Measurements from ENCODE around the gene NDUFB8.

NDUFB8 gene

GRCh38 chr10:100508266-100508665 lies 21.4 kb downstream of the NDUFB8 start:
- CTCF ChIA-PET: interaction anchor here (0.6 to 8.8 kb wide), 30 partner anchors 9 to 662 kb away, joined by 3 to 97 read pairs (median 5); no protein-coding TSS in a partner anchor

GRCh38 chr10:100507357-100507732 lies 22.3 kb downstream of the NDUFB8 start:
- no peaks in the 10 kb centered on the region for H3K9me3 ChIP-seq (ENCODE audit: control insufficient read depth, insufficient read depth, low read depth, low read length)
- no peak for TF ChIP-seq ZNF121 (tag by site-specific recombination; IDR thresholded peaks at IDR 0.05)
- TF ChIP-seq ZNF10 (tag by site-specific recombination; IDR thresholded peaks at IDR 0.05): no peak
- TF ChIP-seq ZNF530 (tag by site-specific recombination; IDR thresholded peaks at IDR 0.05; ENCODE audit: low read depth): no peak
- TF ChIP-seq, protein P1, sequence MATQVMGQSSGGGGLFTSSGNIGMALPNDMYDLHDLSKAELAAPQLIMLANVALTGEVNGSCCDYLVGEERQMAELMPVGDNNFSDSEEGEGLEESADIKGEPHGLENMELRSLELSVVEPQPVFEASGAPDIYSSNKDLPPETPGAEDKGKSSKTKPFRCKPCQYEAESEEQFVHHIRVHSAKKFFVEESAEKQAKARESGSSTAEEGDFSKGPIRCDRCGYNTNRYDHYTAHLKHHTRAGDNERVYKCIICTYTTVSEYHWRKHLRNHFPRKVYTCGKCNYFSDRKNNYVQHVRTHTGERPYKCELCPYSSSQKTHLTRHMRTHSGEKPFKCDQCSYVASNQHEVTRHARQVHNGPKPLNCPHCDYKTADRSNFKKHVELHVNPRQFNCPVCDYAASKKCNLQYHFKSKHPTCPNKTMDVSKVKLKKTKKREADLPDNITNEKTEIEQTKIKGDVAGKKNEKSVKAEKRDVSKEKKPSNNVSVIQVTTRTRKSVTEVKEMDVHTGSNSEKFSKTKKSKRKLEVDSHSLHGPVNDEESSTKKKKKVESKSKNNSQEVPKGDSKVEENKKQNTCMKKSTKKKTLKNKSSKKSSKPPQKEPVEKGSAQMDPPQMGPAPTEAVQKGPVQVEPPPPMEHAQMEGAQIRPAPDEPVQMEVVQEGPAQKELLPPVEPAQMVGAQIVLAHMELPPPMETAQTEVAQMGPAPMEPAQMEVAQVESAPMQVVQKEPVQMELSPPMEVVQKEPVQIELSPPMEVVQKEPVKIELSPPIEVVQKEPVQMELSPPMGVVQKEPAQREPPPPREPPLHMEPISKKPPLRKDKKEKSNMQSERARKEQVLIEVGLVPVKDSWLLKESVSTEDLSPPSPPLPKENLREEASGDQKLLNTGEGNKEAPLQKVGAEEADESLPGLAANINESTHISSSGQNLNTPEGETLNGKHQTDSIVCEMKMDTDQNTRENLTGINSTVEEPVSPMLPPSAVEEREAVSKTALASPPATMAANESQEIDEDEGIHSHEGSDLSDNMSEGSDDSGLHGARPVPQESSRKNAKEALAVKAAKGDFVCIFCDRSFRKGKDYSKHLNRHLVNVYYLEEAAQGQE (tag by site-specific recombination; IDR thresholded peaks at IDR 0.05): no peak
- no peak for TF ChIP-seq ZNF610 (tag by site-specific recombination; IDR thresholded peaks at IDR 0.05; ENCODE audit: borderline replicate concordance)
- TF ChIP-seq ZNF157 (tag by site-specific recombination; IDR thresholded peaks at IDR 0.05): no peak
- TF ChIP-seq, protein P2, sequence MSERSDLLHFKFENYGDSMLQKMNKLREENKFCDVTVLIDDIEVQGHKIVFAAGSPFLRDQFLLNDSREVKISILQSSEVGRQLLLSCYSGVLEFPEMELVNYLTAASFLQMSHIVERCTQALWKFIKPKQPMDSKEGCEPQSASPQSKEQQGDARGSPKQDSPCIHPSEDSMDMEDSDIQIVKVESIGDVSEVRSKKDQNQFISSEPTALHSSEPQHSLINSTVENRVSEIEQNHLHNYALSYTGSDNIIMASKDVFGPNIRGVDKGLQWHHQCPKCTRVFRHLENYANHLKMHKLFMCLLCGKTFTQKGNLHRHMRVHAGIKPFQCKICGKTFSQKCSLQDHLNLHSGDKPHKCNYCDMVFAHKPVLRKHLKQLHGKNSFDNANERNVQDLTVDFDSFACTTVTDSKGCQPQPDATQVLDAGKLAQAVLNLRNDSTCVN (tag by site-specific recombination; optimal IDR thresholded peaks at IDR 0.05): no peak
- TF ChIP-seq ZNF561 (tag by site-specific recombination; IDR thresholded peaks at IDR 0.05; ENCODE audit: borderline replicate concordance): no peak
- H3K4me1 ChIP-seq (ENCODE audit: control insufficient read depth, insufficient read depth, low read length): no peaks in the 10 kb centered on the region
- ChIA-PET CTCF (interaction anchor here (0.6 to 8.8 kb wide), 7 partner anchors 11 to 372 kb away, joined by 4 to 97 read pairs (median 7); no protein-coding TSS in a partner anchor), POLR2A (no interaction called here)
- peaks cover 0 to 60% of the 10 kb centered on the region in 2 experiments; a peak in 1 of 3 replicates for H3K36me3 ChIP-seq (ENCODE audit: control insufficient read depth in 2 of 2, insufficient read depth in 1 of 2, low read length in 2 of 2)
- H3K27ac ChIP-seq (ENCODE audit: extremely low read depth, low read depth, low read length): no peak overlapping the region
- no peak overlapping the region for H3K4me3 ChIP-seq (ENCODE audit: low read depth, low read length)

More at GRCh38 chr10:100508266-100508665, 21.4 kb downstream of the NDUFB8 start:
- Histone ChIP-seq H3K4me3 (ENCODE audit: low read depth, low read length) (no peak overlapping the region), H3K27ac (ENCODE audit: extremely low read depth, low read depth, low read length) (no peak overlapping the region), H3K4me1 (ENCODE audit: control insufficient read depth, insufficient read depth, low read length) (no peaks in the 10 kb centered on the region), H3K36me3 (ENCODE audit: control insufficient read depth in 2 of 2, insufficient read depth in 1 of 2, low read length in 2 of 2) (peaks cover 0 to 60% of the 10 kb centered on the region in 2 experiments; a peak in 1 of 3 replicates), H3K9me3 (ENCODE audit: control insufficient read depth, insufficient read depth, low read depth, low read length) (no peaks in the 10 kb centered on the region)
- POLR2A ChIA-PET: no interaction called here
- no peak for TF ChIP-seq CTCF (tag by site-specific recombination; IDR thresholded peaks at IDR 0.05)
- TF ChIP-seq ZBTB8A (tag by site-specific recombination; IDR thresholded peaks at IDR 0.05): no peak
- TF ChIP-seq ZIC2 (tag by site-specific recombination; IDR thresholded peaks at IDR 0.05): no peak
- no peak for TF ChIP-seq ZNF660 (tag by site-specific recombination; IDR thresholded peaks at IDR 0.05)
- no peak for TF ChIP-seq ZNF530 (tag by site-specific recombination; IDR thresholded peaks at IDR 0.05; ENCODE audit: low read depth)
- TF ChIP-seq, protein P3, sequence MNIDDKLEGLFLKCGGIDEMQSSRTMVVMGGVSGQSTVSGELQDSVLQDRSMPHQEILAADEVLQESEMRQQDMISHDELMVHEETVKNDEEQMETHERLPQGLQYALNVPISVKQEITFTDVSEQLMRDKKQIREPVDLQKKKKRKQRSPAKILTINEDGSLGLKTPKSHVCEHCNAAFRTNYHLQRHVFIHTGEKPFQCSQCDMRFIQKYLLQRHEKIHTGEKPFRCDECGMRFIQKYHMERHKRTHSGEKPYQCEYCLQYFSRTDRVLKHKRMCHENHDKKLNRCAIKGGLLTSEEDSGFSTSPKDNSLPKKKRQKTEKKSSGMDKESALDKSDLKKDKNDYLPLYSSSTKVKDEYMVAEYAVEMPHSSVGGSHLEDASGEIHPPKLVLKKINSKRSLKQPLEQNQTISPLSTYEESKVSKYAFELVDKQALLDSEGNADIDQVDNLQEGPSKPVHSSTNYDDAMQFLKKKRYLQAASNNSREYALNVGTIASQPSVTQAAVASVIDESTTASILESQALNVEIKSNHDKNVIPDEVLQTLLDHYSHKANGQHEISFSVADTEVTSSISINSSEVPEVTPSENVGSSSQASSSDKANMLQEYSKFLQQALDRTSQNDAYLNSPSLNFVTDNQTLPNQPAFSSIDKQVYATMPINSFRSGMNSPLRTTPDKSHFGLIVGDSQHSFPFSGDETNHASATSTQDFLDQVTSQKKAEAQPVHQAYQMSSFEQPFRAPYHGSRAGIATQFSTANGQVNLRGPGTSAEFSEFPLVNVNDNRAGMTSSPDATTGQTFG (tag by site-specific recombination; IDR thresholded peaks at IDR 0.05; ENCODE audit: borderline replicate concordance): no peak
- no peak for TF ChIP-seq ZNF610 (tag by site-specific recombination; IDR thresholded peaks at IDR 0.05; ENCODE audit: borderline replicate concordance)
- no peak for TF ChIP-seq BCL11B (tag by site-specific recombination; IDR thresholded peaks at IDR 0.05; ENCODE audit: low read depth)
- no peak for TF ChIP-seq HOXA7 (CRISPR knock-in tag; IDR thresholded peaks at IDR 0.05; ENCODE audit: borderline replicate concordance)
- TF ChIP-seq SCRT2 (tag by site-specific recombination; IDR thresholded peaks at IDR 0.05): no peak
- no peak for TF ChIP-seq ZXDB (tag by site-specific recombination; IDR thresholded peaks at IDR 0.05)
- no peak for TF ChIP-seq ZNF510 (tag by site-specific recombination; IDR thresholded peaks at IDR 0.05; ENCODE audit: insufficient replicate concordance)
